SW480 (cell line): ENCODE measurements around the gene LAPTM4A.
"Not testable (repeated sequence)": the region's sequence is repeated elsewhere in the genome, so short reads cannot be mapped to it uniquely, and the experiment has no call there.

ENCODE experiments used
- DNase-seq: peaks from one replicate; pipeline ENCODE4 v3.0.0-alpha.2; 2016; ENCODE audit warnings: low spot score

Gene LAPTM4A

DNA sequence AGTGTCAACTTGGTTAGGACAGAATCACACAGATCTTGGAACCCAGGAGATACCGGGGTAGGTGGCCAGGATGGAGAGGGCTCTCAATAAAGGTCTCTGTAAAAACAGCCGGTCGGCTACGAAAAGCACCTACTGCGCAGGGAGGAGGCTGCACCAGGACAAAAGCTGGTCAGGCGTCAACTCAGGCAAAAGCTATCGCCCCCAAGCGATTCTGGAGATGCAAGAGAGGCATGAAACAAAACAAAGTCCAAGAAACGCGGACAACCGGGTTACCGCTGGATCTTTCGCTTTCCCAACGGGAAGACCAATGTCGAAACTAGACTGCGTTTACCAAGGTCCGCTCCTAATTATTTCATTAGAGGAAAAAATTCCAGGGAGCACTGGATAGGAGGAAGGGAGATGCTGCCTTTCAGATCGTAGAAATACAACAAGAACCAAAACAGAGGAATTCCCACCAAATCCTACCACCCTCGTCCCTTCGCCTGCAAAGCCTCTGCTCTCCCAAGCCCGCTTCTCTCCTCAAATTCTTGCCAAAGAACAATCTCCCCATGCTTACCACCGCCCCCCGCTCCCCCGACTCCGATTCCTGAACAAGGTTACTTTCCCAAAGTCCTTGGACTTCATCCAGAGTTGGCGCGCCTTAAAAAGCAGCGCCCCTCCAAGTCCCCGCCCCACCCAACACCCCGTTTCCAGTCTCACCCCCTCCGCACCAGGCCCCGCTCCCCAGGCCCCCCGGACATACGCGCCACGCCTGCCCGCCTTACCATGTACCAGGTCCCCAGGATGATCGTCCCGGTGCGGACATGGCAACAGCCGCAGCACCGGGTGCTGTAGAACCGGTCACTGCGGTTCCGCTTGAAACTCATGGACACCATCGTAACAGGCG is 539 bp downstream of the LAPTM4A start:
- peak; percentile 64 for DNase-seq

DNA sequence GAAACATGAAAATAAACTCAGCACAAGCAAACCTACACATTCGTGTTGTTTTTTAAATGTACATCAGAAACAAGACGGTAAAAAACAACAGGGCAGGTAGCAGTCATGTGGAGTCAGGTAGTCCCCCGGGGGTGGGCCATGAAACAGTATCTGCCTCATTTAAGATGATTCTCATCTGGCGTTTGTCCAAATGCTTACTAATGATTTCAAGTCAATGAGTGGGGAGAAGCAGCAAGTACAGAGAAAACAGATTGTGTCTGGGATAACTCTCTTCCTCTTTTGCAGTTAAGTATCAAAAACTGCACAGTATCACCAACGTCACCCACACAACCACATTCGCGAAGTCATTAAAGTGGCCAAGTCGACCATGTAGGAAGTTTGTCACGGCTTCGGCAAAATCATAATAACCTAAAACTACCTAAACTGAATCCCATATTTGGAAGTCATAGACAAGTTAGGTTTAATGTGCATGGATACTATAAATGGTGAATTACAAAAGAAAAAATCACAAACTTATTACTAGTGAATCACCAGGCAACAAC is 1.3 kb downstream of the LAPTM4A start:
- DNase-seq: peak; percentile 6

DNA sequence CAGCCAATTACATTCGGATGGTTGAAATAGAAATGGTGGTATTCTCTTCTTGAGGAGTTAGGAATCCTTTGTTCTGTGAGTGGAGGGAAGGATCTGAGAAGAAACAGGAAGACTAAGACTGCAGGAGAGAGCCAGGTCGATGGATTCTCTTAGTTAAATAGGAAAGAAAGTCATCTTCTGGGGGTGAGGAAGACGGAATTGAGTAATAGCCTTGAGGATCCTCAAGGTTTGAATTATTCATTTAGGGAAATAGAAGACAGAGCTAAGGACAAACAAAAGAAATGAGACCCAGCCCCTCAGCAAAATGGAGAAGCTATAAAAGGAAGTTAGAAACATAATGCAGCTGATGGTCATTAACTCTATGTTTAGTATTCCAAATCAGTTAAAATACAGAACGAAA is 1.8 kb downstream of the LAPTM4A start:
- no peak for DNase-seq

DNA sequence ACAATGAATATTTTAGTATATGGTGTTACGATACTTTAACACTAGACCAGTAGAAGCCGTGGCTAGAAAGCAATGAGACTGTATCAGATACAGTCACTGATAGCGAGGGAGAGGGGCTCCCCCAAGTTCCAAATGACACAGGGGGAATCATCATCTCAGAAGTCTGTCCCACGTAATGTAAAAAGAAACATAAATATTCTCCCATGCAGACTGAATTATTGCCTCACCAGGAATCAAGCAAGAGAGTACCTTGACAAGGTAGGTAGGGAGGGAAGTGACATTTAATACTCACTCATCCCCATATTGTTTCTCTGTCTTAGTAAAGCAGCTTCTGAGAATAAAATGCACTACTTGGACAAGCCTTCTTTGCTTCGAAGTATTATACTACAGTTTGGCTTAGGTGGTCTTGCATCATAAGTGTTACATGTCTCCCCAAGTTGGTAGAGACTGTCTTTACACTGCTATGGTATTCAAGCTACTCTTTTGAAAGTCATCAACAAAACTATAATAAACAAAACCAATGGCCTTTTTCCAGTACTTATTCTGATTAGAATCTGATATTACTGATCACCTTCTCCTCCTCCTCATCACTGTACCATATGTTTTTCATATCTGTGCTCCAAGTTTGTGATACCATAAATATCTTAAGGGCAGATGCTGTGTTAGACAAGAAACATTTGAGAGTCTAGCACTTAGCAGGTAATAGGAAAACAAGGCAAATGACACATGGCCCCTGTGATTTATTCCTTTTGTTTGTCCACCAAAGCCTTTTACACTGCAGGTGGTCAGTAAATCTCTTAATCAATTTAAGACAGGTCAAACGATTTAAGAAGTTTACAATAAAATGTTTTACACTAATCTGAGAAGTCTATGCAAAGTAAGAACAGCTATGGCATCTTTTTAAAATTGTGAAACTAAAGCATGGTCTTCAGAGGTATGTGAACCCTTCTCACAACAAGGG is 2.7 kb downstream of the LAPTM4A start:
- DNase-seq: no peak

DNA sequence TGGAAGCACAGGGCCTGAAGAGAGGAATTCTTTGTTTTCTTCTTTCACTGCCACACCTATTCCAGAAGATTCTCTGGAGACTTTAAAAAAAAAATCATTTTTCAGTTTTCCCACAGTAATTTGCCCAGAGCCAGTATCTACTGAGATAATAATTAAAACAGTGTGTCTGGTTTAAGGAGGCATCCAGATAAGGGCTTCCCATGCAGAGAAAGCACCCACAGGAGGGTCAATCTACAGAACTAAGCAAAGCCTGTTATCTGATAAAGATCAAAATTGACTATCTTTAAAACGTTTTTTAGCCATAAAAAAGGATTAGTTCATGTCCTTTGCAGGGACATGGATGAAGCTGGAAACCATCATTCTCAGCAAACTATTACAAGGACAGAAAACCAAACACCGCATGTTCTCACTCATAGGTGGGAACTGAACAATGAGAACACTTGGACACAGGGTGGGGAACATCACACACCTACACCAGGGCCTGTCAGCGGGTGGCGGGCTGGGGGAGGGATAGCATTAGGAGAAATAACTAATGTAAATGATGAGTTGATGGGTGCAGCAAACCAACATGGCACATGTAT is 5.6 kb downstream of the LAPTM4A start:
- not testable (repeated sequence) for DNase-seq

DNA sequence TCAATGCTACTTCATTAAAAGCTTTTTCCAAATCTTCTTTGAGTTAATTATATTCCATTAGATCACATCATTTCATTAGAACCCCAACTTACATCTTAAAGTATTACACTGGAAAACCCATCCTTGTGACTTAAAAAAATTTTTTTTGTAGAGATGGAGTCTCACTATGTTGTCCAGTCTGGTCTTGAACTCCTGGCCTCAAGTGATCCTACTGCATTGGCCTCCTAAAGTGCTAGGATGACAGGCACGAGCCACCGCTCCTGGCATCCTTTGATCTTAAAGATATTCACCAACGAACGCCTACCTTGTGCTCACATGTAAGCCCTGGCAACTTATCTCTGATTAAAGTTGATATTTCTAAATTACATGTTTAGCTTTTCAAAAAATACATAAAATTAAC is 6.7 kb downstream of the LAPTM4A start:
- no peak for DNase-seq

DNA sequence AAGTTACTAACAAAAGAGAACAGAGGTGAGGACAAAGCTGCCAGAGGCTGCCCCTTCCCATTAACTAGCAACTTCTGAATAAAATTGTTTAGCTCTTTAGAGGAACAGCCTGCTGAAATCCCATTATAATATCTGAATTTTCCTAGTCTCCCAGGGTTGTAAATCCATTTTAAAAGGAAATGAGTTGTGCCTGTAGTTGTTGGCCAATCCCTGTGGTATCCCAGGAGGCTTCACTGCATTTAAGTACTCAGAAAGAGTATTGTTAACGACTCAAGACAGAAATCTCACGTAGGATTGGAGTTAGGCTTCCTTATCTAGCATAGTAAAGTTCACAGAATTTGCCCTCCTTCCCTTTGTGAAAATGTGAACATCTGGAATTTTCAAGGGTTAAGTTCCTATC is 8.9 kb downstream of the LAPTM4A start:
- no peak for DNase-seq

DNA sequence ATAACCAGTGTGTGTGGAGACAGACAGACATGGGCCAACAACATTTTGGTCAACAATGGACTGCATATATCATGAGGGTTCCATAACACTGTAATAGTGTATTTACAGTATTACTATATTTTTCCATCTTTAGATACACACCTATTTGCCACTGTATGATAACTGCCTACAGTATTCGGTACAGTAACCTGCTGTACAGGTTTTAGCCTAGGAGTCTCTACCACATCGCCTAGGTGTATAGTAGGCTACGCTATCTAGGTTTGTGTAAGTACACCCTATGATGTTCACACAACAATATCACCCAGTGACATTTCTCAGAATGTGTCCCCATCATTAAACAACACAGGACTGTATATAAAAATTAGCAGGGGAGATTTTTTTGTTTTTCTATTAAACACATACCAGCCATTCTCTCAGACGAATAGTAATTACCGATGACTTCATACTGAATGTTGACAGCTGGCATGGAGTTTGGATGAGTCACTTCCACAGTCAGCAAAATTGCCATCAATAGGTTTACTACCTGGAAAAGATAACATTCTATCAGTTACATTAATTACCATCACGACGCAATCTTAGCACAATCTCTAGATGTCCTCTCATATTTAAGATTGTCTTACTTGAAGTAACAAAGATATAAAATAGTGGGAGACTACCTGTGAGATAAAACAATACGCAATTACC is 10.8 kb downstream of the LAPTM4A start:
- DNase-seq: peak; percentile 25

DNA sequence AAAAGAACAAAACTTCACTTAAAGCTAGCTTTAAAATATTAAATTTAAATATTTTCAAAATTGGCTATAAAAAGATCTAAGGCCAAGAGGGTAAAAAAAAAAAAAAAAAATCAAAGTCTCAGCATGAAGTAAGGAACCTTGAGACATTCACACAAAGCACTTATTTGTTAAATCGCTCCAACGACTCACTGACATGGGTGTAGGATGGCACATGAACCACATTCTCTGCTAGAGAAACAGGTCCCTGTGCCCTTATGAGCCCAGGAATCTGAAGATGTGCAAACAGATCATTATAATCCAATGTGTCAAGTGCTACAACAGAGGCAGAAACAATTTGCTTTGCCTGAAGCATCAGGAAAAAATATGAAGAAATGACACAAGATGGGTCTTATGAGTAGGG is 13.8 kb downstream of the LAPTM4A start:
- no peak for DNase-seq

DNA sequence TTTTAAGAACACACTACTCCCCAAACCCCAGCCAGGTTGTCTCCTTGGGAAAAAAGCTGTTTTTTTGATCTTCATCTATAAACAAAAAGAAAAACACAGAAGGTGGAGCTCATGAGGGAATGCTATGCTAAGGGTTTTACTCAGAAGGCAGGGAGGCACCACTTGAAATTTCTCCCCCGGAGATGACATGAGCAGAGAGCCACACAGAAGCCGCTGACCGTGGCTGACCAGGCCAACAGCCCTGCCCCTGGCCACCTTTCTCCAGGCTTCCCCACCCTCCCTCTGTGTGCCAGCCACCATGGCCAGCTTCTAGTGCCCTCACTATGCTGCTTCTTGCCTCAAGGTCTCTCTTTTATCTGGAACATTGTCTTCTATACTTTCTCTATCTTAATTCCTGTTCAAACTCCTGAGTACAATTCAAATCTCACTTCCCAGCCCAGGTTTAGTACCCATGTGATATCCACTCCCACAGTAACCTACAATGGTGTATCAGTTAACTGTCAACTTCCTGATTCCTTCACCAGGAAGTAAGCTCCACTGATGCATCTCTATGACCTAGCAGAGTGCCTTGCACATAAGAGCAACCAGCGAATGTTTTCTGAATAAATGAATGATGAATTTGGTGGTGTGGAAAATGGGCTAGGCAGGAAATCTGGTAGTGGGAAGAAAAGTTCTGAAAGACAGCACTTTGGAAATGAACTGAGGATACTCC is 15.3 kb downstream of the LAPTM4A start:
- DNase-seq: no peak

DNA sequence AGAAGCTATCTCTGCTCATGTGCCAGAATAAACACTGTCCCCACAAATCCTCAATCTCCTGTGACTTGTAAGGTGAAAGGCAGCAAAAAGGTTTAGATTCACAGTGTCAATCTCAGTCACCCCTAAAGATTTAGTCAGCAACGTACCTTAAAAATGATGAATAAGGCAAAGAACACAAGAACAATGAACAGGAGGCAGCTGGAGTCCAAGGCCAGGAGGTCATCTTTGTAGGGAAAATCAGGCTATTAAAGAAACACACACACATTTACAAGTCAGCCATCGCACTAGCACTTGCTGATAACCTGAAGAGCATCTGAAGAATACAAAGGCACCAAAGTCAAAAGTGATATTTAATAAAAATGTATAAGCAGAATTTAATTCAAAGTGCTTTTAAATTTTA is 16.6 kb downstream of the LAPTM4A start:
- DNase-seq: no peak

DNA sequence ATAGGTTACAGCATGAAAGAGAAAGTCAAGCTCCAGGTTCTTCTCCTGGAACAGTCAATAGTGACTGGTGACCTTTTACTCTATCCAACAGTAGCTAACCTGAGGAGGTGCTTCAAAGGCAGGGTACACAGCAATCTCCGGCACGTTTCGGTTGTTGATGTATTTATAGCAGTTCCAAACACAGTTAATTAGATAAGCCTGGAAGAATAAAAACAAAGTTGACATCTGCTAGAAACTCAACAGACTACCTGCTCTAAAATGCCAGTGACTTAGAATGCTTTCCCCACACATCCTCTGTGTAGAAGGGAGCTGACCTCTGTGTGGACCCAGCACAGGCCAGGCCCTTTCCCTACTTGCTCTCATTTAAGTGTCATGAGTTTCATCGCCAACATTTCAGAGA is 17.2 kb downstream of the LAPTM4A start:
- DNase-seq: no peak

DNA sequence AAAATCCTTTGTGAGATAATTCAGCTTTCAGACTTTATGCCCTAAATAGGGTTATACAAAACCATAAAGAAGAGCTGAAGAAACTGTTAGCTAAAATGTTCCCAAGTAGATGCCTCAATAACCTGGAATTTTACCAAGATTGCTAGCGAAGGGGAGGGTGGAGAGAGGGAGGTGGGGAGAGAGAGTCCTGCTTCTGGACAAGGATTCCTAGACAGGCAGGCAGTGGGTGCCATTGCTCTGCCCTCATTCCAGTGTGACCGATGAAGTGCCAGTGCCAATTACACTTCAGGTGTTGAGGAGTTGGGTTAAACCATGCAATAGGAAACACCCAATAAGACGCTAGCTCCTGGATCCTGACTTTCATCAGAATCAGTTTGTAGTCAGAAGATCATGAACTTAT is 18.1 kb downstream of the LAPTM4A start:
- DNase-seq: no peak

DNA sequence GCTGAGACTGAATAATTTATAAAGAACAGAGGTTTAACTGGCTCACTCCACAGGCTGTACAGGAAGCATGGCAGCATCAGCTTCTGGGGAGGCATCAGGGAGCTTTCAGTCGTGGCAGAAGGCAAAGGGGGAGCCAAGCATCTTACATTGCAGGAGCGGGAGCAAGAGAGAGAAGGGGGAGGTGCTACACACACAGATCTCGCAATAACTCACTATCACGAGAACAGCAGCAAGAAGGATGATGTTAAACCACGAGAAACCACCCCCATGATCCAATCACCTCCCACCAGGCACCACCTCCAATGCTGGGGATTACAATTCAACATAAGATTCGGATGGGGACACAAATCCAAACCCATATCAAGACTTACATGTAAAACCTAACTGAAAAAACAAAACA is 21.2 kb downstream of the LAPTM4A start:
- DNase-seq: no peak

DNA sequence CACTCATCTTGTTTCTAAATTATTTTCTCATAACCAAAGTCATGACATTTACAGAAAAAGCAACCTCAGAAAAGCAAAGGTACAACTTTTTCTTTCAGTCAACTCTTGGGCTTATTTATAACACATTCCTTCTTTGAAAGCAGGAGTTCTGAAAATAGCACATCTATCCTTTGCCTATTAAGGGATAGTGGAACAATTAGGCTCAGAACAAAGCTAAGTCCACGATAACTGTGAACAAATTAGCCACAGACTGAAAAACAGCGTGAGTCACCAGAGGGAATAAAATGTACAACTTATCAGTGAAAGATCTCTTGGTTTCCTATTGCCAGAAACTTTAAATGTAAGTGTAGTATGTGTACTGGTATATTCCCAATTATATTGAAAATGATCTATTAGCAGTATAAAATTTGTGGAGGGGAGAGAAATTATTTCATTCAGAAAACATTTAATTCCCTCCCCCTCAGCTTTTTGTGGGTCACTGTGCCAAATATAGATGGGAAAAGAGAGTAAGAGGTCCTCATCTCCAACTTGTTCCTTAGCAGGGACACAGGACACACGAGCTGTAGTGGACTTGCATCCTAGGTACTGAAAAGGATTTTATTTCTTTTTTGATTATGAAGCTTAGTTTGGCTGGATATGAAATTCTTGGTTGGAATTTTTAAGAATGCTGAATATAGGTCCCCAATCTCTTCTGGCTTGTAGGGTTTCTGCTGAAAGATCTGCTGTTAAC is 23.6 kb downstream of the LAPTM4A start:
- no peak for DNase-seq

DNA sequence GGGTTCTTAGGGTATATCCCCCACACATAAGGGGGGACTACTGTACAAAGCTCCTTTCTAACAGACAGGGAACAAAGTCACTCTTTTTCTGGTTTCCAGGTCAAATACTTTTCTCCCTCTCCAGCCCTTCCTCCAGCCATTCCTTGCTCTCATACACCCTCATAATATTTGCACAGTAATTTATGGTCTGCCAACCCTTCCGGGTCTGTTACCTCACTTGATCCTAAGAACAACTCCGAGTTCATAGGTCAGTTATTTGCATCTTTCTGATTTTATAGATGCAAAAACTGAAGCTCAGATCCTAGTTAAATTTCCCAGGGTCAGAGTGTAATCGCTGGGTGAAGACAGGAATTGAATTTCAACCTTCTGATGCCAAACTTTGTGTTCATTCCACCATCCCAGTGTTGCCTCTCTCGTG is 24.2 kb downstream of the LAPTM4A start:
- DNase-seq: no peak

DNA sequence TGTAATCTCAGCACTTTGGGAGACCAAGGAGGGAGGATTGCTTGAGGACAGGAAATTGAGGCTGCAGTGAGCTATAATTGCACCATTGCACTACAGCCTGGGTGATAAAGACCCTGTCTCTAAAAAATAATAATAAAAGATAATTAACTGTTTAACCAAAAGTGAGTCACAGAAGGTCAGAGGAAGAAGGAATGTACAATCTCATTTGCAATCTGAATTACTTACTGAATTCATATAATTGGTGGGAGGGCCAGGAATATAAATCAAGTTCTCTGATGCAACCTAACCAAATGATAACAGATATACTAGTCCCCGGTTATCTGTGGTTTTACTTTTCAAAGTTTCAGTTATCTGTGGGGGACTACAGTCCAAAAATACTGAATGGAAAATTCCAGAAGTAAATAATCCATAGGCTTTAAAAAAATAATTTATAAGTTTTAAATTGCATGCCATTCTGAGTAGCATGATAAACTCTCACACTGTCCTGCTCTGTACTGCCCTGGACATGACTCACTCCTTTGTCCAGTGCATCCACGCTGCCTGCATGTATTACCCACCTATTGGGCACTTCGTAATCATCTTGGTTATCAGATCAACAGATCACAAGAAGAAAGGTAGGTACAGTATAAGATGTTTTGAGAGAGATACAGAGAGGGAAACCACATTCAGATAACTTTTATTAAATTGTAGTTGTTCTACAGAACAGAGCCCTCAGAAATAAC is 26.2 kb downstream of the LAPTM4A start:
- DNase-seq: no peak

DNA sequence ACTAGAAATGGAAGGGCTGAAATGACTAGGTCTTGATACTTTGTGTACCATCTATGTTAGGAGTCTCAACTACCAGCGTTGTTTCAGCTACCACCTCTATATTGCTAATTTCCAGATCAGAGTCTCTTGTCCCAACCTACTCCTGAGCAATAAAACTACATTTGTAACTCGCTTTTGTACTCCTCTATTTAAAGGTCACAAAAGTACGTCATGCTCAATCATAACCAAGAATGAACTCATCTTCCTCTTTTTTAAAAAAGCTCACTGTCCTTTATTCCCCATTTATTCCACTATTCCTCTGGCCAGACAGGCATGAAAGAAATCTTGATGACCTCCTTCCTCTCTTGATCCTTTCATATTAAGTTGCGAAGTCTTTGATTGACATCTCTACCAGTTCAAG is 27.7 kb downstream of the LAPTM4A start:
- DNase-seq: no peak

DNA sequence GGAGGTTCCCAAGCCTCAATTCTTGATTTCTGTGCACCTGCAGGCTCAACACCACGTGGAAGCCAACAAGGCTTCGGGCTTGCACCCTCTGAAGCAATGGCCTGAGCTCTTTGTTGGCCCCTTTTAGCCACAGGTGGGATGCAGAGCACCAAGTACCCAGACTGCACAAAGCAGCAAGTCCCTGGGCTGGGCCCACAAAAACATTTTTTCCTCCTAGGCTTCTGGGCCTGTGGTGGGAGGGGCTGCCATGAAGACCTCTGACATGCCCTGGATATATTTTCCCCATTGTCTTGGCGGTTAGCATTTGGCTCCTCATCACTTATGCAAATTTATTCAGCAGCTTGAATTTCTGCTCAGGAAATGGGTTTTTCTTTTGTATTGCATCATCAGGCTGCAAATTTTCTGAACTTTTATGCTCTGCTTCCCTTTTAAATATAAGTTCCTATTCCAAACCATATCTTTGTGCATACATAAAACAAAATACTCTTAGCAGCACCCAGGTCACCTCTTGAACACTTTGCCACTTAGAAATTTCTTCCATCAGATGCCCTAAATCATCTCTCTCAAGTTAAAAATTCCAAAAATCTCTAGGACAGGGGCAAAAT is 29.9 kb downstream of the LAPTM4A start:
- DNase-seq: no peak
